Measurements from ENCODE around the gene ATCAY.
A peak's percentile ranks its signal among the peaks of the same experiment; 100 is the strongest.
"Not testable (repeated sequence)": the region's sequence is repeated elsewhere in the genome, so short reads cannot be mapped to it uniquely, and the experiment has no call there.

Gene ATCAY

GRCh38 chr19:3873151-3873550 is 7.3 kb upstream of the ATCAY start:
- Histone ChIP-seq H3K4me3 (ENCODE audit: low read length) (no peak overlapping the region), H3K9me3 (ENCODE audit: insufficient read depth, low read length) (no peaks in the 10 kb centered on the region), H3K79me2 (ENCODE audit: low read length) (no peaks in the 10 kb centered on the region), H3K9ac (ENCODE audit: low read length) (no peak overlapping the region), H3K27me3 (ENCODE audit: low read depth, low read length) (no peaks in the 10 kb centered on the region), H4K20me1 (ENCODE audit: insufficient read depth, low read length) (peaks cover 4% of the 10 kb centered on the region), H3K36me3 (replicated peaks; ENCODE audit: low read depth, low read length) (no peaks in the 10 kb centered on the region), H3K27ac (ENCODE audit: low read length) (no peak overlapping the region), H3K4me1 (ENCODE audit: low read length) (no peaks in the 10 kb centered on the region), H3K4me2 (ENCODE audit: low read length) (no peak overlapping the region), H2AFZ (ENCODE audit: low read depth, low read length) (no peak overlapping the region)
- TF ChIP-seq EZH2phosphoT487 (IDR thresholded peaks at IDR 0.05; ENCODE audit: low read depth) = no peak
- TF ChIP-seq, protein P1, sequence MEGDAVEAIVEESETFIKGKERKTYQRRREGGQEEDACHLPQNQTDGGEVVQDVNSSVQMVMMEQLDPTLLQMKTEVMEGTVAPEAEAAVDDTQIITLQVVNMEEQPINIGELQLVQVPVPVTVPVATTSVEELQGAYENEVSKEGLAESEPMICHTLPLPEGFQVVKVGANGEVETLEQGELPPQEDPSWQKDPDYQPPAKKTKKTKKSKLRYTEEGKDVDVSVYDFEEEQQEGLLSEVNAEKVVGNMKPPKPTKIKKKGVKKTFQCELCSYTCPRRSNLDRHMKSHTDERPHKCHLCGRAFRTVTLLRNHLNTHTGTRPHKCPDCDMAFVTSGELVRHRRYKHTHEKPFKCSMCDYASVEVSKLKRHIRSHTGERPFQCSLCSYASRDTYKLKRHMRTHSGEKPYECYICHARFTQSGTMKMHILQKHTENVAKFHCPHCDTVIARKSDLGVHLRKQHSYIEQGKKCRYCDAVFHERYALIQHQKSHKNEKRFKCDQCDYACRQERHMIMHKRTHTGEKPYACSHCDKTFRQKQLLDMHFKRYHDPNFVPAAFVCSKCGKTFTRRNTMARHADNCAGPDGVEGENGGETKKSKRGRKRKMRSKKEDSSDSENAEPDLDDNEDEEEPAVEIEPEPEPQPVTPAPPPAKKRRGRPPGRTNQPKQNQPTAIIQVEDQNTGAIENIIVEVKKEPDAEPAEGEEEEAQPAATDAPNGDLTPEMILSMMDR (IDR thresholded peaks at IDR 0.05; ENCODE audit: low read depth, low read length) = no peak

GRCh38 chr19:3874695-3875094 is 5.8 kb upstream of the ATCAY start:
- not testable (repeated sequence) for H3K4me3 ChIP-seq (ENCODE audit: low read length); H3K9me3 ChIP-seq (ENCODE audit: insufficient read depth, low read length); H3K36me3 ChIP-seq (replicated peaks; ENCODE audit: low read depth, low read length); H4K20me1 ChIP-seq (ENCODE audit: insufficient read depth, low read length); H3K9ac ChIP-seq (ENCODE audit: low read length); H2AFZ ChIP-seq (ENCODE audit: low read depth, low read length); H3K4me2 ChIP-seq (ENCODE audit: low read length); H3K27me3 ChIP-seq (ENCODE audit: low read depth, low read length); H3K79me2 ChIP-seq (ENCODE audit: low read length); H3K4me1 ChIP-seq (ENCODE audit: low read length); H3K27ac ChIP-seq (ENCODE audit: low read length)

DNA sequence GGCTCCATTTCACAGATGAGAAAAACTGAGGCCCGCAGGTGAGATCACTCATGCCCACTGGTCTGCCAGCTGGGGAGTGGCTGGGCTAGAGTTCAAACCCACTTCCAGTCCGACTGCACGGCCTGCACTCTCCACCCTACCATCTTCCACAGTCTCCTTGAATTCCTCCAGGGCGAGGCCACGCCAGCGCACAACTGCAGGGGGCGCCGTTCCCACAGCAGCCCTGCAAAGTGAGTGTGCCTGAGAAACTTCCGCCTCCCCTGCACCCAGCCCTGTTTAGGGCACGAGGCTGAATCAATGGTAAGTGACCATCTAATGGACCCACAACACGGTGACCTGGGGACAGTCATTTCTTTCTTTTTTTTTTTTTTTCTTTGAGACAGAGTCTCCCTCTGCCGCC is 829 bp upstream of the ATCAY start:
- H3K4me3 ChIP-seq (ENCODE audit: low read length) = no peak overlapping the region
- H3K4me2 ChIP-seq (ENCODE audit: low read length) = no peak overlapping the region

GRCh38 chr19:3881272-3882040 is 971 bp downstream of the ATCAY start:
- TF ChIP-seq EZH2phosphoT487 (IDR thresholded peaks at IDR 0.05; ENCODE audit: low read depth) = no peak
- TF ChIP-seq, protein P1 (IDR thresholded peaks at IDR 0.05; ENCODE audit: low read depth, low read length) = no peak
- Histone ChIP-seq H3K4me3 (ENCODE audit: low read length) (no peak overlapping the region), H3K9ac (ENCODE audit: low read length) (no peak overlapping the region), H4K20me1 (ENCODE audit: insufficient read depth, low read length) (peaks cover 4% of the 10 kb centered on the region), H3K4me1 (ENCODE audit: low read length) (no peaks in the 10 kb centered on the region), H3K27ac (ENCODE audit: low read length) (no peak overlapping the region), H3K27me3 (ENCODE audit: low read depth, low read length) (no peaks in the 10 kb centered on the region), H3K4me2 (ENCODE audit: low read length) (no peak overlapping the region), H3K9me3 (ENCODE audit: insufficient read depth, low read length) (no peaks in the 10 kb centered on the region), H3K36me3 (replicated peaks; ENCODE audit: low read depth, low read length) (no peaks in the 10 kb centered on the region), H3K79me2 (ENCODE audit: low read length) (no peaks in the 10 kb centered on the region), H2AFZ (ENCODE audit: low read depth, low read length) (no peak overlapping the region)

More for the DNA sequence above, 829 bp upstream of the ATCAY start:
- Histone ChIP-seq H4K20me1 (ENCODE audit: insufficient read depth, low read length) (peaks cover 4% of the 10 kb centered on the region), H3K27me3 (ENCODE audit: low read depth, low read length) (no peaks in the 10 kb centered on the region), H2AFZ (ENCODE audit: low read depth, low read length) (no peak overlapping the region), H3K9me3 (ENCODE audit: insufficient read depth, low read length) (no peaks in the 10 kb centered on the region), H3K4me1 (ENCODE audit: low read length) (no peaks in the 10 kb centered on the region), H3K79me2 (ENCODE audit: low read length) (no peaks in the 10 kb centered on the region), H3K36me3 (replicated peaks; ENCODE audit: low read depth, low read length) (no peaks in the 10 kb centered on the region), H3K9ac (ENCODE audit: low read length) (no peak overlapping the region), H3K27ac (ENCODE audit: low read length) (no peak overlapping the region)
- TF ChIP-seq, protein P1 (IDR thresholded peaks at IDR 0.05; ENCODE audit: low read depth, low read length) = peak; percentile 29
- no peak for TF ChIP-seq EZH2phosphoT487 (IDR thresholded peaks at IDR 0.05; ENCODE audit: low read depth)

Measured in OCI-LY3 (cell line).